GM21390 (cell line): Measurements from ENCODE around the gene MYMX.

Experiments
- ATAC-seq: cut with Tn5 transposase; IDR thresholded peaks from one replicate; pipeline ENCODE4 v1.9.1; 2021; ENCODE audit not compliant: unreplicated experiment

MYMX gene

DNA sequence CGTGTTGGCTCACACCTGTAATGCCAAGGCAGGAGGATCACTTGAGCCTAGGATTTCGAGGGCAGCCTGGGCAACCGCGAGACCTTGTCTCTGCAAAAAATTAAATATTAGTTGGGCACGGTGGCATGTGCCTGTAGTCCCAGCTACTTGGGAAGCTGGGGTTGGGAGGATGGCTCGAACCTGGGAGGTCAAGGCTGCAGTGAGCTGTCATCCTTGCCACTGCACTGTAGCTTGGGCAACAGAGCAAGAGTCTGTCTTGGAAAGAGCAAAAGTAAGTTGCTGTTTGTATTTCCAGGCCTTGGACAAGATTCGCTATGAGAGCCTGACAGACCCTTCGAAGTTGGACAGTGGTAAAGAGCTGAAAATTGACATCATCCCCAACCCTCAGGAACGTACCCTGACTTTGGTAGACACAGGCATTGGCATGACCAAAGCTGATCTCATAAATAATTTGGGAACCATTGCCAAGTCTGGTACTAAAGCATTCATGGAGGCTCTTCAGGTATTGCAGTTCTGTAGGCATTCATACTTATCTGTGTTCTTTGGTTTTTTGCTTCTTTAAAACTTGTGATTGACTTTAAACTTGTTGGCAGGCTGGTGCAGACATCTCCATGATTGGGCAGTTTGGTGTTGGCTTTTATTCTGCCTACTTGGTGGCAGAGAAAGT is 32.5 kb downstream of the MYMX start:
- no peak for ATAC-seq

DNA sequence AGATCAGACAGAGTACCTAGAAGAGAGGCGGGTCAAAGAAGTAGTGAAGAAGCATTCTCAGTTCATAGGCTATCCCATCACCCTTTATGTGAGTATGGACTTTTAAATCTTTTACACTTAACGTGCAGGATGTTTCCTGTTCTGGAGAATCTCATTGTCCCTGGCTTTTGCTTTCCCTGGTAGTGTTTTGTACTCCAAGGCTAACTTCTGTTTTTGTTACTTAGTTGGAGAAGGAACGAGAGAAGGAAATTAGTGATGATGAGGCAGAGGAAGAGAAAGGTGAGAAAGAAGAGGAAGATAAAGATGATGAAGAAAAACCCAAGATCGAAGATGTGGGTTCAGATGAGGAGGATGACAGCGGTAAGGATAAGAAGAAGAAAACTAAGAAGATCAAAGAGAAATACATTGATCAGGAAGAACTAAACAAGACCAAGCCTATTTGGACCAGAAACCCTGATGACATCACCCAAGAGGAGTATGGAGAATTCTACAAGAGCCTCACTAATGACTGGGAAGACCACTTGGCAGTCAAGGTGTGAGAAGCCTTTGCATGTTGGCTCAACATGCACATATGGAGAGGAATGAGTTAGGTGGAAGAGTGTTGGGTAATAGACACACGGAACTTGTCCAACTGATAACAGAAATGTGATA is 33.5 kb downstream of the MYMX start:
- ATAC-seq = no peak

- no peak for ATAC-seq
These were observed 34.0 kb downstream of the MYMX start for GRCh38 chr6:44250718-44251123.

GRCh38 chr6:44251576-44252524 is 35.1 kb downstream of the MYMX start:
- ATAC-seq = no peak

GRCh38 chr6:44253307-44254101 is 36.8 kb downstream of the MYMX start:
- ATAC-seq = no peak

DNA sequence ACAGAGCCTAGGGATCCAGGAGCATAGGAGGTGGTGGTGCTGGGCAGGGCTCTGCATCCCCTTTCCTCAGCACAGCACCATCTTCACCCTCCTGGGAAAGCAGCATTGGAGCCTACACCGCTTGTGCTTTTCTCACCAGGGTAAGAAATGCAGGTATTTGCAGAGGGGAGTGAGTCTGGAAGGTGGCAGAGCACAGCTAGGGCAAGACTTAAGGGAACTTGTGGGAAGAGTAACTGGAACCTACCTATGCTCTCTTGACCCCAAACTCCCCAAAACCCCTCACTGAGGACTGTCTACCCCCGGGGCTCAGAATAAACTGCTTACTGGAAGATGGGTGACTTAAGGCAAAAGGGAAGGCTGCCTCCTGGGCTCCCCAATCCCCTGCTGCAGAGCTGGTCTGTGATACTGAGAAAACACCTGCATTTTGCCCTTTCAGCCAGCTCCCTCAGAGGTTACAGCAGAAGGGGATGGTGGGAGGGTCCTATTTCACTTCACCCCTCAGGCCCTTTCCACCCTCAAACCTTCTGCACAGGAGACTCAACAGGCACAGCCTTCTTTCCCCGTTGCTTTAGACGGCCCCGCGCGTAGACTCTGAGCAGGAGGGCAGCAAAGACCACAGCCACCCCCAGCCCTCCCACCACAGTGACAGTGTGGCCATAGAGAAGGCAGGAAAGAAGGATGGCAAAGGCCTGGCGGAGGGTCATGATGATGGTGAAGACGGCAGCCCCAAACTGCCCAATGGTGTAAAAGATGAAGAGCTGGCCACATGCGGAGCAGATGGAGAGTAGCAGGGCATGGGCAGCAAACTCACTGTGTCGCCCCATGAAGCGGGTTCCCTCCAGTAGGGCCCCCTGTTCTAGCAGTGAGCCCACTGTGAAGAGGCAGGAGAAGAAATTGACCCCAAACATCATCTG is 37.7 kb downstream of the MYMX start:
- ATAC-seq = no peak

- no peak for ATAC-seq
These were observed 38.5 kb downstream of the MYMX start for GRCh38 chr6:44255105-44255808.

DNA sequence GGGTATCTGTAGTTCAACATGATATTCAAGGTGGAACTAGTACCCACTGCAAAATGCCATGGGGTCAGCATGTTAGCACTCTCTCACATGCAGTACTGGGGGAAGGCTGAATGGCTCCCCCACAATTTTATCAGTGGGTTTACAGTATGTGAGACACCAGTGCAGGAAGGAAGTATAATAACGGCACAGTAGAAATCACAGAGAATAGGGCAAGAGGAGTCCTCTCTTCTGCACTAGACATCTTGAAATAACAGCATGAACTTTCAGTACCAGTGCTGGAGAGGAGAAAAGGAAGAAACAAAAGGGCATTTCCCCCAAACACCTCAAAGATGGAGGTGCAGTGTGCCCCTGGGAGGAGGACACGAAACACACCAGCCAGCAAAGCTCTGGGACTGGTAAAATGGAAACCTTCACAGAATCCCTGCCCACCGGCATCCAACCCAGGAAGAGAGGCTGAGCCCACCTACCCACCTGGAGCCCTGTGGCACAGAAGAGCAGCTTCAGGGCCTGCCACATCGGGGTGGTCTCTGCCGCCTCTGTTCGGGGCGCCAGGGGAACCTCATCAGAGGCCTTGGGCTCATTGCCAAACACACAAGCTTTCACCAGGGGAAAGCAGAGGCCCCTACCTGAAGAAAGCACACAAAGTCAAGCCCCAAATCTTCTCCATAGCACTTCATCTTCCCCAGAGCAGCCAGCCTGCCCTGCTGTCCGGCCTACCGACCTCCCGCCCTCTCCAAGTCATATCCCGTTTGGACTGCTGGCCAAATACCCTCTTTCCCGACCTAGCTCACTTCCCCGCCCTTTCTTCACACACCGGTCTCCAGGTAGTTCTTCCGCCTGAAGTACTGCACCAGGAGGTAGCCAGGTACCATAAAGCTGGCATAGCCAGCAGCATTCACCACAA is 39.4 kb downstream of the MYMX start:
- no peak for ATAC-seq

GRCh38 chr6:44256775-44257024 is 40.0 kb downstream of the MYMX start:
- ATAC-seq = no peak

GRCh38 chr6:44257025-44257752 is 40.5 kb downstream of the MYMX start, which contains the start of gene SLC35B2:
Gene SLC35B2, minus strand, starts transcription at chr6:44257528. Its CDS starts 118 bp downstream, at chr6:44257410.
- ATAC-seq = peak; percentile 47

DNA sequence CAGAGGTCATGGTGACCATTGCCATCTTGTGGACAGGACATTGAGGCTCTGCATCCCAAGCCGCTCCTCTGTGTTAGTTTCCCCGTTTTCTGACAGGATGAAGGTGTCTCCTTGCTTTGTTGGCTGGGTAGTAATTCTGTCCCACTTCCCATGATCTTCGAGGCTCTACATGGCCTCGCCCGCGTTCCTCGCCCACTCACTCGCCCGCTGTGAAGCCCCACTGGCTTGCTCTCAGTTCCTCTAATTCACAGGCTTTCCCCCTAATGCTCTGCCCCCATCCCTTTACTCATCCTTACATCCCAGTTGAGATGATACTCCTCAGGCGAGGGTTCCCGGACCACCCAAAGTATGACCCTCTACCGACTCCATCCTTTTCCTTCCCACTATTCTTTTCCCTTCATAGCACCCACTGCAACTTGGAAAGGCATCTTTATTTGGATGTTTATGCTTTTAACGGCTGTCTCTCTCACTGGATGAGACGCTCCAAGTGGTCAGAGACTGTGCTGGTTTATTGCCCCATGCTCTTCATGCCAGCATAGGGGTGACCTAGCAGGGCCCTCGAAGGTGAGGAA is 41.1 kb downstream of the MYMX start:
- ATAC-seq = peak; percentile 4

GRCh38 chr6:44258325-44258863 is 41.7 kb downstream of the MYMX start:
- ATAC-seq = no peak

- ATAC-seq = no peak
These were observed 42.2 kb downstream of the MYMX start for GRCh38 chr6:44258921-44259320.

GRCh38 chr6:44260011-44260410 is 43.3 kb downstream of the MYMX start:
- ATAC-seq = no peak

- ATAC-seq = no peak
These were observed 43.9 kb downstream of the MYMX start for GRCh38 chr6:44260451-44261297.

- ATAC-seq = no peak
These were observed 44.9 kb downstream of the MYMX start for GRCh38 chr6:44261581-44261980.
